Neural cell (in vitro differentiated cells): ENCODE data around the gene FHL1.

Source experiments
- POLR2AphosphoS5 ChIP-seq: IDR thresholded peaks from 2 replicates; pipeline ENCODE4 v1.6.1; 2012
- TF ChIP-seq, protein P1 (sequence below): fragments of 450-650 bp; IDR thresholded peaks from 2 replicates; pipeline ENCODE4 v1.5.1; 2014; ENCODE audit warnings: antibody characterized with exemption, mild to moderate bottlenecking, moderate library complexity; ENCODE audit not compliant: poor library complexity, severe bottlenecking

- TF ChIP-seq, protein P1, sequence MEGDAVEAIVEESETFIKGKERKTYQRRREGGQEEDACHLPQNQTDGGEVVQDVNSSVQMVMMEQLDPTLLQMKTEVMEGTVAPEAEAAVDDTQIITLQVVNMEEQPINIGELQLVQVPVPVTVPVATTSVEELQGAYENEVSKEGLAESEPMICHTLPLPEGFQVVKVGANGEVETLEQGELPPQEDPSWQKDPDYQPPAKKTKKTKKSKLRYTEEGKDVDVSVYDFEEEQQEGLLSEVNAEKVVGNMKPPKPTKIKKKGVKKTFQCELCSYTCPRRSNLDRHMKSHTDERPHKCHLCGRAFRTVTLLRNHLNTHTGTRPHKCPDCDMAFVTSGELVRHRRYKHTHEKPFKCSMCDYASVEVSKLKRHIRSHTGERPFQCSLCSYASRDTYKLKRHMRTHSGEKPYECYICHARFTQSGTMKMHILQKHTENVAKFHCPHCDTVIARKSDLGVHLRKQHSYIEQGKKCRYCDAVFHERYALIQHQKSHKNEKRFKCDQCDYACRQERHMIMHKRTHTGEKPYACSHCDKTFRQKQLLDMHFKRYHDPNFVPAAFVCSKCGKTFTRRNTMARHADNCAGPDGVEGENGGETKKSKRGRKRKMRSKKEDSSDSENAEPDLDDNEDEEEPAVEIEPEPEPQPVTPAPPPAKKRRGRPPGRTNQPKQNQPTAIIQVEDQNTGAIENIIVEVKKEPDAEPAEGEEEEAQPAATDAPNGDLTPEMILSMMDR: no peak
- TF ChIP-seq POLR2AphosphoS5: no peak
These were observed 18.6 kb upstream of the FHL1 start for GRCh38 chrX:136128743-136129142.
